HG02588 (cell line): Measurements from ENCODE around the gene EP400.
A peak's percentile ranks its signal among the peaks of the same experiment; 100 is the strongest.
"Not testable (repeated sequence)": the region's sequence is repeated elsewhere in the genome, so short reads cannot be mapped to it uniquely, and the experiment has no call there.

Source experiments
- ATAC-seq: cut with Tn5 transposase; IDR thresholded peaks from one replicate; pipeline ENCODE4 v1.9.1; 2021; ENCODE audit warnings: mild to moderate bottlenecking, moderate library complexity; ENCODE audit not compliant: unreplicated experiment

EP400 gene

GRCh38 chr12:132078190-132078589, 128.4 kb downstream of the EP400 start:
- no peak for ATAC-seq

GRCh38 chr12:132079200-132079599, 129.5 kb downstream of the EP400 start:
- ATAC-seq: no peak

- ATAC-seq: no peak
Measured at GRCh38 chr12:132079695-132080094, 130.0 kb downstream of the EP400 start.

GRCh38 chr12:132080515-132080914, 130.8 kb downstream of the EP400 start:
- not testable (repeated sequence) for ATAC-seq

- no peak for ATAC-seq
Measured at GRCh38 chr12:132081423-132081822, 131.7 kb downstream of the EP400 start.

- ATAC-seq: no peak
Measured at GRCh38 chr12:132083614-132083940, 133.8 kb downstream of the EP400 start.

- ATAC-seq: peak; percentile 87
Measured at GRCh38 chr12:132083941-132084620, 134.3 kb downstream of the EP400 start.

GRCh38 chr12:132084621-132085290, 135.0 kb downstream of the EP400 start:
- no peak for ATAC-seq

- ATAC-seq: no peak
Measured at GRCh38 chr12:132085291-132085635, 135.5 kb downstream of the EP400 start.

GRCh38 chr12:132089407-132089910, 139.7 kb downstream of the EP400 start:
- ATAC-seq: no peak

- ATAC-seq: no peak
Measured at GRCh38 chr12:132094269-132094891, 144.6 kb downstream of the EP400 start.

GRCh38 chr12:132095520-132096409, 146.0 kb downstream of the EP400 start:
- ATAC-seq: no peak

GRCh38 chr12:132099739-132100138, 150.0 kb downstream of the EP400 start:
- no peak for ATAC-seq

GRCh38 chr12:132100306-132101065, 150.7 kb downstream of the EP400 start:
- ATAC-seq: no peak

- no peak for ATAC-seq
Measured at GRCh38 chr12:132102297-132102696, 152.6 kb downstream of the EP400 start.

GRCh38 chr12:132103072-132103471, 153.3 kb downstream of the EP400 start:
- not testable (repeated sequence) for ATAC-seq

GRCh38 chr12:132103542-132104308, 154.0 kb downstream of the EP400 start:
- ATAC-seq: no peak

- no peak for ATAC-seq
Measured at GRCh38 chr12:132105467-132105866, 155.7 kb downstream of the EP400 start.

GRCh38 chr12:132106921-132107320, 157.2 kb downstream of the EP400 start:
- no peak for ATAC-seq
